NOMO-1 treated with dmso at 0.1 percent for 144 hours (cell line): ENCODE measurements around the gene ARCN1.

Source experiments
- DNase-seq: peaks from one replicate; lab custom pipeline; 2025; ENCODE audit not compliant: unreplicated experiment; lab: John Stamatoyannopoulos, UW

Gene ARCN1

GRCh38 chr11:118572061-118572980 is at the start of gene ARCN1:
Gene ARCN1, plus strand, starts transcription at chr11:118572409. Its CDS starts 139 bp downstream, at chr11:118572548.
- DNase-seq, result peak; percentile 68

- no peak for DNase-seq
These were observed 49.6 kb upstream of the ARCN1 start for GRCh38 chr11:118522571-118523072.

DNA sequence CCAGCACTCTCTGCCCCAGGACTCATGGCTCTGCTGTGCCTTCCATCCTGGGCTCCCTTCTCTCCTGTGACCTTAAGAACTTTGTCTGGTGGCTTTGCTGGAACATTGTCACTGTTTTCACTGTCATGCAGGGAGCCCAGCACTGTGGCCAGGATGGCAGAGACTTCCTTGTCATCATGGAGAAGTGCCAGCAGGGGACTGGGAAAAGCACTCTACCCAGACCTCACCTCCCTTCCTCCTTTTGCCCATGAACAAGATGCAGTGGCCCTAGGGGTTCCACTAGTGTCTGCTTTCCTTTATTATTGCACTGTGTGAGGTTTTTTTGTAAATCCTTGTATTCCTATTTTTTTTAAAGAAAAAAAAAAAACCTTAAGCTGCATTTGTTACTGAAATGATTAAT is 47.9 kb upstream of the ARCN1 start:
- no peak for DNase-seq

- no peak for DNase-seq
These were observed 47.3 kb upstream of the ARCN1 start for GRCh38 chr11:118524757-118525470.

DNA sequence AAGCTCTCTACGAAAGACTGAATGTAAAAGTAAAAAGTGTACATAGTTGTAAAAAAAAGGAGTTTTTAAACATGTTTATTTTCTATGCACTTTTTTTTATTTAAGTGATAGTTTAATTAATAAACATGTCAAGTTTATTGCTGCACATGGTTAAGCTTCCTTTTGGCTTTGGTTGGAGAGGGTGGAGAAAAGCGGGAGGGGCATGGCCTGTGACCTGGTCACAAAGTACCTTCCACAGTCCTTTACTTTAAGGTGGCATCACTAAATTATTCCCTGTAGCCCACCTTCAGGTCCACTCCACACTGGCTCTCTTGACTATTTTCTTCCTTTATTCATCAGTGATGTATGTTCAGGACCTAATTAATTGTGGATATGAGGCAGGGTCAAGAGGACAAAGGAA is 45.5 kb upstream of the ARCN1 start:
- DNase-seq, result no peak

DNA sequence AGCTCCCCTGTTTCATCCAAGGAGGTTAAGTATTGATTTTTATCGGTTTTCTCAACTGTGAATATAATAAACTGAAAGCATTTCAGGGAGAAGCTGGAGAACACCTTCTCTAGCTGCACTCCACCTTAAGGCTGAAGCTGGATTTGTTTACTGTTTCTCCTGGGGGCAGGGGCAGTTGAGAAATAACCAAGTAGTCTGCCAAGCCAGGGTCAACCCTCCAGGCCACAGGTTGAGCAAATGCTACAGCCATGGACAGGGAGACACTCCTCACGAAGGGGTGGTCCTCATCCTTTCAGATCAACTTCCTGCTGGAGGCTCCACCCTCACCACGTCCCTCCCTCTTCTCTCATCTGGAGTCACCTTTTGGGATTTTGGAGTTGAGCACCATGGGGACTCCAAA is 45.1 kb upstream of the ARCN1 start, which contains the start of gene TTC36:
Gene TTC36 (plus strand): TSS at position 366 of the 400 bp plus-strand sequence. CDS start 21 bp downstream, at position 387.
- no peak for DNase-seq

DNA sequence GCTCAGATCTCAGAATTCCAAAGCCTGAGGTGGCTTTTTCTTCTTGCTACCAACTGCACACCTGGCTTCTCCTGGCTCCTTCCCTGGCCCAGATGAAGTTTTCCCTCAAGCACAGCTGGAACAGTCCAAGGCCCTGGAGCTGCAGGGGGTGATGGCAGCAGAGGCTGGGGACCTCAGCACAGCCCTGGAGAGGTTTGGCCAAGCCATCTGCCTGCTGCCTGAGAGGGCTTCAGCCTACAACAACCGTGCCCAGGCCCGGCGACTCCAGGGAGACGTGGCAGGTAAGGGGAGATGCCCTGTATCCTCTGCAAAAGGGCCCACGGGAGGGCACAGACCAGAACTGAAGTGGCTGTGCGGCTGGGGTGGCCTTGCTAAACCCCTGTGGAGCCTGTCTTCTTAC is 43.7 kb upstream of the ARCN1 start:
- DNase-seq, result no peak

DNA sequence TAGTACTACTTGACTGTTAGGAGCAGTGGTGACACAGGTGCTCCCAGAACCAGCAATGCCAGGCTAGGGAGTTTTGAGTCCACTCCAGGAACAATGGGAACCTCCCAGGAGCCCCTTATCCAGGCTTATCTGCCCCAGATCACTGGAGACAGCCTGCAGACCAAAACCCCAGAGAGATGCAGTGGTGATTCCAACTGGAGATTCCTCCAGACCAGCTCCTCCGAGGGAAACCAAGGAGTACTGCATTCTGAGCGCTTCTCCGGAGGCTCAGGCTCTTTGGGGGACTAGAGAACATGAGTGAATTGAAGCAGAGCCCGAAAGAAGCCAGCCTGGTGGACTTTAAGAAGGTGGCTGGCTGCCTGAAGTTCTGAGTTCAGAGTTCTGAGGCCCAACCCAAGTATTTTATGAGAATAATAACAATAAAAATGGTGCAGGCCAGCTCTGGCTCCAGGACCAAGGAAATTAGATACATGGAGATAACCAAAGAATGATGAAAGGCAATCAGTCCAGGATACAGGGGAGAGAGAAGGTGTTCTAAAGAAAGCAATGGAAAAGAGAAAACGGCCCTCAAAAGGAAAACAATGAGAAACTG is 42.5 kb upstream of the ARCN1 start:
- DNase-seq, result no peak

- no peak for DNase-seq
These were observed 42.0 kb upstream of the ARCN1 start for GRCh38 chr11:118530180-118530682.

- peak; percentile 17 for DNase-seq
These were observed 41.3 kb upstream of the ARCN1 start, which contains the start of gene TMEM25 for GRCh38 chr11:118530683-118531596. Gene TMEM25, plus strand, starts transcription at chr11:118531192. Its CDS starts 610 bp downstream, at chr11:118531802.

- DNase-seq, result no peak
These were observed 40.6 kb upstream of the ARCN1 start for GRCh38 chr11:118531597-118532084.

DNA sequence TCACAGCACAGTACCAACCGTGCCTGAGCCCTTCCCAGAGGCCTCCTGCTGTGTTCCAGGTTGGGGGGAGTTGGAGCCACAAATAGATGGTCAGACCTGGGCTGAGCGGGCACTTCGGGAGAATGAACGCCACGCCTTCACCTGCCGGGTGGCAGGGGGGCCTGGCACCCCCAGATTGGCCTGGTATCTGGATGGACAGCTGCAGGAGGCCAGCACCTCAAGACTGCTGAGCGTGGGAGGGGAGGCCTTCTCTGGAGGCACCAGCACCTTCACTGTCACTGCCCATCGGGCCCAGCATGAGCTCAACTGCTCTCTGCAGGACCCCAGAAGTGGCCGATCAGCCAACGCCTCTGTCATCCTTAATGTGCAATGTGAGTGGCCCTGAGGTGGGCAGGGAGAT is 40.1 kb upstream of the ARCN1 start:
- no peak for DNase-seq

- no peak for DNase-seq
These were observed 39.1 kb upstream of the ARCN1 start for GRCh38 chr11:118532852-118533768.

- DNase-seq, result no peak
These were observed 38.2 kb upstream of the ARCN1 start for GRCh38 chr11:118533769-118534729.

GRCh38 chr11:118535261-118535660 is 36.9 kb upstream of the ARCN1 start:
- no peak for DNase-seq

- no peak for DNase-seq
These were observed 35.5 kb upstream of the ARCN1 start for GRCh38 chr11:118536726-118537125.

DNA sequence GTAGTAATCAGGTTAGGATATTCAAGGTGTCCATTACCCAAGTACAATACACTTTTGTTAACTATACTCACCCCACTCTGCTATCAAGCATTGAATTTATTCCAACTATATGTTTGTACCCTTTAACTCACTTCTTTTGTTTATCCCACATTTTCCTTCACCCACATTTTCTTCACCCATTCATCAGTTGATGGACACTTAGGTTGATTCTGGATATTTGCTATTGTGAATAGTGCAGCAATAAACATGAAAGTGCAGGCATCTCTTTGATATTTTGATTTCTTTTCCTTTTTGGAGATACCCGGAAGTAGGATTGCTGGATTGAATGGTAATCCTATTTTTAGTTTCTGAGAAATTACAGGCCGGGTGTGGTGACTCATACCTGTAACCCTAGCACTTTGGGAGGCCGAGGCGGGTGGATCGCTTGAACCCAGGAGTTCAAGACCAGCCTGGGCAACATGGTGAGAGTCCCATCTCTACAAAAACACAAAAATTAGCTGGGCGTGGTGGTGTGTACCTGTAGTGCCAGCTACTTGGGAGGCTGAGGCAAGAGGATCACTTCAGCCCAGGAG is 34.7 kb upstream of the ARCN1 start:
- no peak for DNase-seq
